ENCODE results near the gene ZNF487.

The ZNF487 gene

DNA sequence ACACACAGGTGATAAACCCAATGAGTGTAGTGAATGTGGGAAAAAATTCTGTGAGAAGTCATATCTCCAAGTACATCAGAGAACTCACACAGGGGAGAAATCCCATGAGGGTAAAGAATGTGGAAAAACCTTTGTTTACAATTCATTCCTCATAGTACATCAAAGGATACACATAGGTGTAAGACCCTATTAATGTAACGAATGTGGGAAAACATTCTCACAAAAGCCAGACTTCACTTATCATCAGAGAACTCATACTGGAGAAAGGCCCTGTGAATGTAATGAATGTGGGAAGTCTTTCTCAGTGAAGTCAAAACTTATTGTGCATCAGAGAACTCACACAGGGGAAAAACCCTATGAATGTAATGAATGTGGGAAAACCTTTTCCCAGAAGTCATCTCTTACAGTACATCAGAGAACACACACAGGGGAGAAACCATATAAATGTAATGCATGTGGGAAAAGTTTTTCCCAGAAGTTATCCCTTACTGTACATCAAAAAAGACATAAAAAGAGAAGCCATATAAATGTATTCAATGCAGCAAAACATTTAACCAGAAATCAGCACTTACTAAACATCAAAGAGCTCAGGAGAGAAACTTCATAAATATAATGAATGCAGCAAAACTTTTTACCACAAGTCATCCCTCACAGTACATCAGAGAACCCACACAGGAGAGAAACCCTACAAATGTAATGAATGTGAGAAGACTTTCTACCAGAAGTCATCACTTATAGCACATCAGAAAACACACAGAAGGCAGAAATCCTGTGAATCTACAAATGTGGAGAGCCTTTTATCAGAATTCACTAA, 87.7 kb downstream of the ZNF487 start:
- DNase-seq (ENCODE audit: low spot score) = no peak

Measured in SW480 (cell line).